Activated CD4-positive, alpha-beta T cell treated with anti-CD3 and anti-CD28 coated beads for 36 hours (primary cell): Measurements from ENCODE around the gene OR10A5. TPM values are rescaled to one million over a fixed set of nuclear protein-coding genes. Genes with fewer than 3 reads are reported as not detected.
"Not testable (repeated sequence)": the region's sequence is repeated elsewhere in the genome, so short reads cannot be mapped to it uniquely, and the experiment has no call there.

Experiments
- ATAC-seq: fragments of 200-7000 bp; cut with Tn5 transposase; one replicate; pipeline ENCODE4 v1.10.0; 2021; ENCODE audit warnings: mild to moderate bottlenecking, moderate library complexity
- CTCF ChIA-PET: fragments of 350-600 bp; sonication (Branson Sonifier 250); formaldehyde crosslinking; loops from one replicate; lab custom pipeline; 2021; ENCODE audit warnings: antibody characterized with exemption; lab: Charles Lee
- POLR2A ChIA-PET: fragments of 350-600 bp; sonication (Branson Sonifier 250); formaldehyde crosslinking; loops from one replicate; lab custom pipeline; 2021; ENCODE audit warnings: antibody characterized with exemption, inconsistent platforms; lab: Charles Lee
- DNase-seq: peaks from one replicate; pipeline ENCODE4 v3.0.0-alpha.2; 2020
- H3K27ac Mint-ChIP-seq: one replicate; pipeline ENCODE4 v1.8.0; 2021; ENCODE audit warnings: mixed read lengths
- H3K27me3 Mint-ChIP-seq: one replicate; pipeline ENCODE4 v1.8.0; 2021; ENCODE audit warnings: mixed read lengths
- H3K36me3 Mint-ChIP-seq: one replicate; pipeline ENCODE4 v1.8.0; 2021; ENCODE audit warnings: low read depth, mixed read lengths
- H3K4me1 Mint-ChIP-seq: one replicate; pipeline ENCODE4 v1.8.0; 2021; ENCODE audit warnings: mixed read lengths
- H3K4me3 Mint-ChIP-seq: one replicate; pipeline ENCODE4 v1.8.0; 2021; ENCODE audit warnings: mild to moderate bottlenecking, moderate library complexity, mixed read lengths
- H3K9me3 Mint-ChIP-seq: one replicate; pipeline ENCODE4 v1.8.0; 2021; ENCODE audit warnings: low read depth, mixed read lengths
- intact Hi-C, 2 experiments: fragments of 100-400 bp; cut with DNase I in 1 of 2; cut with micrococcal nuclease in 1 of 2; formaldehyde crosslinking; loops; one replicate each; pipeline versions ENCODE4 v1.14.2 to v1.15.1; 2022 to 2024; cut with DNase I, micrococcal nuclease
- total RNA-seq, 2 experiments: library from RNA; stranded (reverse); gene quantifications; one replicate each; pipeline ENCODE4 v1.2.3, GENCODE V29; 2021

Gene OR10A5
- total RNA-seq, 2 experiments from 2014 or later = not detected

DNA sequence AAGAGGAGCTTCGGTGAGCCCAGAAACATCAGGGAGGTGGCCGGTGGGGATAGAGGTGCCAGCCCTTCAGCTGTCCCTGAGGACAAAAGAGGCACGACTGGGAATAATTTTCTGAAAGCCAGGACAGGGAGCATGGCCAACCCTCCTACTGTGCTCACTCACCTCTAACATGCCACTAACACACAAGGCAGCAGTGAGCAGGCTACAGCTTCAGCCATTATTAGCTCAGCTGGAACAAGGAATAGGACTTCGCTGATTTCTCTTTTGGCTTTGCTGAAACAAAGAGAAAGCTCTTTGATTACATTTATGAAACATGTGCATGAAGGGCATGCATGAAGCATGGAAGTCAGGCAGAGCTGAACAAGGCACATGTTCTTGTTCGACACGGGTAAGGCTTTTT, 12.1 kb upstream of the OR10A5 start:
- no peak for DNase-seq
- intact Hi-C loops = no loop called here
- Mint-ChIP-seq H3K4me3 (no peak overlapping the region), H3K27ac (no peak overlapping the region), H3K36me3 (no peaks in the 10 kb centered on the region), H3K27me3 (peaks cover 2% of the 10 kb centered on the region), H3K9me3 (no peaks in the 10 kb centered on the region), H3K4me1 (no peaks in the 10 kb centered on the region)
- ChIA-PET POLR2A (interaction anchor here (0.6 kb wide), 1 partner anchor 289 kb away, joined by 6 read pairs; no protein-coding TSS in a partner anchor), CTCF (interaction anchor here (0.9 kb wide), 1 partner anchor 23 kb away, joined by 4 read pairs; no protein-coding TSS in a partner anchor)
- ATAC-seq = no peak

GRCh38 chr11:6834021-6834420, 11.5 kb upstream of the OR10A5 start:
- H3K36me3 Mint-ChIP-seq = no peaks in the 10 kb centered on the region
- ChIA-PET CTCF (interaction anchor here (0.9 to 1.1 kb wide), 2 partner anchors 10 to 24 kb away, joined by 3 to 4 read pairs; no protein-coding TSS in a partner anchor), POLR2A (no interaction called here)
- H3K27ac Mint-ChIP-seq = no peak overlapping the region
- intact Hi-C loops = no loop called here
- no peaks in the 10 kb centered on the region for H3K4me1 Mint-ChIP-seq
- DNase-seq = no peak
- H3K9me3 Mint-ChIP-seq = no peaks in the 10 kb centered on the region
- no peaks in the 10 kb centered on the region for H3K27me3 Mint-ChIP-seq
- no peak for ATAC-seq
- no peak overlapping the region for H3K4me3 Mint-ChIP-seq

DNA sequence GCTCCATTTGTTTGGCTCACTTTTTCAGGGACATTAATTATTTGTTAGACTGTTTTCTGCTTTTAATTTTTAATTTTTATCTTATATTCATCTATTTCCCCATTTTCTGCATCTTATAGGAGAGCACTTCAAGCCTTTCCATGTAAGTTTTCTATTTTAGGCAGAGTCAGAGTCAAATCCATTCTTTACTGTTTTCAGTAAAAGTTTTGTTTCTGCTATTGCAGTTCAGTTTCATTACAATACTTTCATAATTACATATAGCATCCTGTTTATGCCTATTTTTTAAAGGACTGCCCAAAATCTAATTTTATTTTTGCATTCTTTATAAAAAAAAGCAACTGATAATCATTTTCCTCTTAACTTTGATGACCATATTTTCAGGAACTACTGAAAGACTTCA, 3.8 kb upstream of the OR10A5 start:
- POLR2A ChIA-PET = no interaction called here
- no peak for ATAC-seq
- CTCF ChIA-PET = no interaction called here
- intact Hi-C loops = no loop called here
- Mint-ChIP-seq H3K27me3 (peaks cover 9% of the 10 kb centered on the region), H3K36me3 (no peaks in the 10 kb centered on the region), H3K4me1 (no peaks in the 10 kb centered on the region), H3K4me3 (no peak overlapping the region), H3K9me3 (no peaks in the 10 kb centered on the region), H3K27ac (no peak overlapping the region)
- DNase-seq = no peak

DNA sequence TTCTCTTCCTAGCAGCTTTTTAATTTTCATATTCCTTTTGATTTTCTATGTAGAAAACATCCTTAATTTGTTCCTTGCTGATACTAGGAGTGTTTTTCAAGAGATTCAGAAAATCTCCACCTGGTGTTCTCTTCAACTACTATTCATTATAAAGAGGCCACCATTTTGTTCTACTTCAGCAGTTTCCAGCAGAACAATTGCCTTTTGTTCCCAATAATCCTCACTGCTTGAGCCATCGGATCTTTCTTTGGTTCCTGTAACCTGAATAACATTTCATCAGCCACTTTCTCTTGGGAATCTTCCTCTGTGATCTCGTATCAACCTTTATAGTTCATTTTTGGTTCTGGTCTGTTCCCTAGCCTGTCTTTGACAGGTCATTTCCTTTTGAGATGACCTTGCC, 1.8 kb upstream of the OR10A5 start:
- Mint-ChIP-seq H3K27me3 (peaks cover 17% of the 10 kb centered on the region), H3K4me1 (no peaks in the 10 kb centered on the region), H3K9me3 (no peaks in the 10 kb centered on the region), H3K4me3 (no peak overlapping the region), H3K27ac (no peak overlapping the region), H3K36me3 (no peaks in the 10 kb centered on the region)
- intact Hi-C loops = no loop called here
- POLR2A ChIA-PET = no interaction called here
- no peak for DNase-seq
- no peak for ATAC-seq
- CTCF ChIA-PET = interaction anchor here (1.5 kb wide), 1 partner anchor 11 kb away, joined by 3 read pairs; no protein-coding TSS in a partner anchor

DNA sequence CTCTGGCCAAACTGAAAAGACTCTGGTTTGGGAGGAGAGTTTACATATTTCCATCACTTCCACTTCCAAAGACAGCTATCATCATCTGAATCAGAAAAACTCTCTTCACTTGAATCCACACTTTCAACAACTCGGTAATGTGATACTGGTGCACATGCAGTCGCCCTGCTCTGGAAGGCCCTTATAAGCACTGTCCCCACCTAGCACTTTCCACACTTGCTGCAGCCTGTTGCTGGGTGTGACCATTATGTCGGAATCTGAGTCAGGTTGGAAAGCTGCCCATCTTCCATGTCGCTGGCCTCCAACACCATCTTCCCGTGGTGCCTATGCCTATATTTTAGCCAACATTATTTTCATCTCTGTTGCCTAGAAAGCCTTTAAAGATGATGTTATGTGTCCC, 1.1 kb upstream of the OR10A5 start:
- ATAC-seq = no peak
- Mint-ChIP-seq H3K27ac (no peak overlapping the region), H3K4me1 (no peaks in the 10 kb centered on the region), H3K27me3 (peaks cover 17% of the 10 kb centered on the region), H3K4me3 (no peak overlapping the region), H3K36me3 (no peaks in the 10 kb centered on the region), H3K9me3 (no peaks in the 10 kb centered on the region)
- ChIA-PET POLR2A (no interaction called here), CTCF (interaction anchor here (1.5 kb wide), 1 partner anchor 10 kb away, joined by 3 read pairs; no protein-coding TSS in a partner anchor)
- intact Hi-C loops = no loop called here
- no peak for DNase-seq

- Mint-ChIP-seq H3K27me3 (peaks cover 15% of the 10 kb centered on the region), H3K4me3 (no peak overlapping the region), H3K4me1 (no peaks in the 10 kb centered on the region), H3K36me3 (peaks cover 4% of the 10 kb centered on the region), H3K27ac (no peak overlapping the region), H3K9me3 (peaks cover 16% of the 10 kb centered on the region)
- CTCF ChIA-PET = no interaction called here
- intact Hi-C loops = loop anchor here in 1 of 2 experiments (10.0 kb wide), 1 partner anchor 326 kb away; no protein-coding TSS in a partner anchor
- POLR2A ChIA-PET = no interaction called here
- ATAC-seq (no peak), DNase-seq (no peak)
Measured at GRCh38 chr11:6850526-6850925, 5.0 kb downstream of the OR10A5 start.

- H3K4me1 Mint-ChIP-seq = peaks cover 10% of the 10 kb centered on the region
- peaks cover 16% of the 10 kb centered on the region for H3K9me3 Mint-ChIP-seq
- ATAC-seq, H3K36me3 Mint-ChIP-seq, DNase-seq, H3K4me3 Mint-ChIP-seq, POLR2A ChIA-PET, H3K27ac Mint-ChIP-seq: not testable (repeated sequence)
- intact Hi-C loops = loop anchor here in 1 of 2 experiments (10.0 kb wide), 1 partner anchor 330 kb away; no protein-coding TSS in a partner anchor
- H3K27me3 Mint-ChIP-seq = peaks cover 12% of the 10 kb centered on the region
- CTCF ChIA-PET = interaction anchor here (1.3 kb wide), 1 partner anchor 11 kb away, joined by 3 read pairs; no protein-coding TSS in a partner anchor
Measured at GRCh38 chr11:6854801-6855200, 9.3 kb downstream of the OR10A5 start.

DNA sequence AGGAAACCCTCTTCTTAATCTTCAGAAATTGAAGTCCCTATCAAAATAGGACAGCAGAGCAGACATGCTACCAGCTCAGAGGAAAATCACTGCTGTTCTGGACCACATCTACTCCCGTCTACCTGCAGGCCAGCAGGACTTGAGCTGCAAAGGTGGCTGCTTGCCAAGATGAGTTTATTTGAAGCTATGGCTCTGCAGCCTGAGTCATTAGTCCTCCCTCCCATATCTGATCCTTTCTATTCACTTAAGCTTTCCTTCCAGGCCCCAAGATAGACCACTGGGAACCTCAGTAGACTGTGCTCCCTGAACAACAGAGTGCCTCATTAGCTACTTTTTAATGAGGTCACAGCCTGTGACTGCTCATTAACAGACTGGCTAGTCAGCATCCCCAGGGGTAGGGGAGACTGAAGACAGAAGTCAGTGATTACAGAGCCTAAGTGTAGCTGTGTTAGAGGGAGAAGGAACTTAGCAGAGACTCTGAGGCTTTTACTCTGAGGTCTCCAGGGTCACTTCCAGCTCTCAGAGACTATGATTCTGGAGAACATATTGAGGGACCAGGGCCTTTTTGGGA, 10.6 kb downstream of the OR10A5 start:
- H3K27me3 Mint-ChIP-seq = peaks cover 14% of the 10 kb centered on the region

GRCh38 chr11:6856871-6857270, 11.4 kb downstream of the OR10A5 start:
- DNase-seq (no peak), ATAC-seq (peak; percentile 97)
- Mint-ChIP-seq H3K4me1 (peaks cover 10% of the 10 kb centered on the region), H3K9me3 (peaks cover 8% of the 10 kb centered on the region), H3K36me3 (peaks cover 2% of the 10 kb centered on the region), H3K27me3 (peaks cover 10% of the 10 kb centered on the region), H3K27ac (no peak overlapping the region), H3K4me3 (no peak overlapping the region)
- intact Hi-C loops = loop anchor here in 1 of 2 experiments (2.0 to 10.0 kb wide), 2 partner anchors 254 to 332 kb away; partner anchors contain the start of genes ILK and RRP8
- ChIA-PET CTCF (interaction anchor here (0.5 kb wide), 1 partner anchor 244 kb away, joined by 3 read pairs; no protein-coding TSS in a partner anchor), POLR2A (no interaction called here)

More for the DNA sequence above, 10.6 kb downstream of the OR10A5 start:
- intact Hi-C loops = loop anchor here in 1 of 2 experiments (2.0 to 10.0 kb wide), 2 partner anchors 253 to 331 kb away; partner anchors contain the start of genes ILK and RRP8
- ATAC-seq (no peak), DNase-seq (no peak)
- Mint-ChIP-seq H3K36me3 (peaks cover 4% of the 10 kb centered on the region), H3K4me3 (no peak overlapping the region), H3K9me3 (peaks cover 13% of the 10 kb centered on the region), H3K4me1 (peaks cover 10% of the 10 kb centered on the region), H3K27ac (no peak overlapping the region)
- ChIA-PET POLR2A (interaction anchor here (0.6 kb wide), 1 partner anchor 166 kb away, joined by 3 read pairs; no protein-coding TSS in a partner anchor), CTCF (interaction anchor here (0.7 kb wide), 2 partner anchors 44 to 128 kb away, joined by 3 read pairs; no protein-coding TSS in a partner anchor)

GRCh38 chr11:6862961-6863360, 17.5 kb downstream of the OR10A5 start, which contains the start of gene OR10A2:
Gene OR10A2, plus strand, starts transcription at chr11:6863057. Its CDS starts 6,698 bp downstream, at chr11:6869755.
- Mint-ChIP-seq H3K4me3 (no peak within 1 kb of the TSS), H3K27me3 (peaks cover 8% of the 10 kb centered on the region), H3K27ac (no peak within 1 kb of the TSS), H3K4me1 (no peaks in the 10 kb centered on the region), H3K9me3 (no peaks in the 10 kb centered on the region), H3K36me3 (no peaks in the 10 kb centered on the region)
- ATAC-seq (no peak), DNase-seq (no peak)
- POLR2A ChIA-PET = interaction anchor here (0.5 kb wide), 1 partner anchor 1950 kb away, joined by 4 read pairs; no protein-coding TSS in a partner anchor
- intact Hi-C loops = no loop called here
- CTCF ChIA-PET = no interaction called here

DNA sequence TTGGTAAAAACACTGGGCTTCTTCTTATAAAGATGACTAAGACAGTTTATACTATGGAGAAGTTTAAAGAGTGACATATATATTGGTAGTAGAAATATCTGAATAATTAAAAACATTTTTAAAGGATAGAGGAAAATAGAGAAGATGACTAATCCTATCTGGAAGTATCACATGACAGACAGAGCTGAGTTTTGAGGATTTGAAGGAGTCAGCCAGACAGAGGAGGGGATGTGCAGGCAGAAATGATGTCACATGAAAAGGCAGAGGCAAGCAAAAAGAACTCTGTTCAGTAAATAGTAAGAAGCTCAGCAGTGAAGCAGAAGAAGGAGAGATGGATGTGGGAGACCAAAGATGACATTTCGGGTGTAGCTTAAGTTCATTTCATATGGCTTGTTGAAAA, 19.0 kb downstream of the OR10A5 start:
- no peaks in the 10 kb centered on the region for H3K4me1 Mint-ChIP-seq
- DNase-seq (no peak), ATAC-seq (no peak)
- POLR2A ChIA-PET = no interaction called here
- intact Hi-C loops = no loop called here
- no peaks in the 10 kb centered on the region for H3K9me3 Mint-ChIP-seq
- H3K4me3 Mint-ChIP-seq = no peak overlapping the region
- H3K27ac Mint-ChIP-seq = no peak overlapping the region
- no peaks in the 10 kb centered on the region for H3K36me3 Mint-ChIP-seq
- H3K27me3 Mint-ChIP-seq = peaks cover 6% of the 10 kb centered on the region
- CTCF ChIA-PET = interaction anchor here (0.5 to 0.7 kb wide), 3 partner anchors 25 to 132 kb away, joined by 3 read pairs; no protein-coding TSS in a partner anchor
